Activated naive CD4-positive, alpha-beta T cell treated with anti-CD3 and anti-CD28 coated beads, Interleukin-2, amount 10 ng/mL, durations not matched to agents 7 days and 5 days (primary cell): Measurements from ENCODE around the gene PINK1.
A peak's percentile ranks its signal among the peaks of the same experiment; 100 is the strongest.

Experiments used
- CTCF ChIA-PET: fragments of 350-600 bp; sonication (Branson Sonifier 250); formaldehyde crosslinking; loops from one replicate; lab custom pipeline; 2021; ENCODE audit warnings: antibody characterized with exemption; lab: Charles Lee
- DNase-seq: peaks from one replicate; pipeline ENCODE4 v3.0.0-alpha.2; 2020
- H3K27ac Mint-ChIP-seq: one replicate; pipeline ENCODE4 v1.8.0; 2021; ENCODE audit warnings: mild to moderate bottlenecking, moderate library complexity, mixed read lengths
- H3K27me3 Mint-ChIP-seq: one replicate; pipeline ENCODE4 v1.8.0; 2021; ENCODE audit warnings: mild to moderate bottlenecking, mixed read lengths
- H3K36me3 Mint-ChIP-seq: one replicate; pipeline ENCODE4 v1.8.0; 2021; ENCODE audit warnings: mixed read lengths
- H3K4me1 Mint-ChIP-seq: one replicate; pipeline ENCODE4 v1.8.0; 2021; ENCODE audit warnings: mixed read lengths
- H3K4me3 Mint-ChIP-seq: one replicate; pipeline ENCODE4 v1.8.0; 2021; ENCODE audit warnings: mild to moderate bottlenecking, moderate library complexity, mixed read lengths
- H3K9me3 Mint-ChIP-seq: one replicate; pipeline ENCODE4 v1.8.0; 2021; ENCODE audit warnings: mixed read lengths

The PINK1 gene

DNA sequence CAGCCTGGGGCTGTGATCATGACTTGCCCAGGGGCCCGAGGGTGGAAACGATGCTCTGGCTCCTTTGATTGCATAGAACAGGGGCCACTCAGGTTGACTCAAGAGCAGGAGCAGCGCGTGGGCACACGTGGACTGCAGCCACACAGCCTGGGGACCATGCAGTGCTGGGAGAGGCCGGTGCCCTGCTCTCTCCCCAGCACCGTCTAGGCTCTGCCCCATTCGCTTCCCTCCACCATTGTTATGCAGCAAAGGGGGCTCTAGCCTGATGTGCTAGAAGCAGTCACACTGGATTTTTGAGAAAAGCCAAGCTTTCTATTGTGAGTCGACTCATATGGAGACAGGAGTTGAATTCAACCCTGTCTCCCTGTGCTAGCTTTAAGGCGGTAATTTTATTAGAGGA, 8.7 kb downstream of the PINK1 start:
- CTCF ChIA-PET: interaction anchor here (0.6 to 2.1 kb wide), 4 partner anchors 10 to 375 kb away, joined by 4 to 8 read pairs (median 4); partner anchors contain the start of gene PINK1
- no peaks in the 10 kb centered on the region for H3K9me3 Mint-ChIP-seq
- no peaks in the 10 kb centered on the region for H3K36me3 Mint-ChIP-seq

DNA sequence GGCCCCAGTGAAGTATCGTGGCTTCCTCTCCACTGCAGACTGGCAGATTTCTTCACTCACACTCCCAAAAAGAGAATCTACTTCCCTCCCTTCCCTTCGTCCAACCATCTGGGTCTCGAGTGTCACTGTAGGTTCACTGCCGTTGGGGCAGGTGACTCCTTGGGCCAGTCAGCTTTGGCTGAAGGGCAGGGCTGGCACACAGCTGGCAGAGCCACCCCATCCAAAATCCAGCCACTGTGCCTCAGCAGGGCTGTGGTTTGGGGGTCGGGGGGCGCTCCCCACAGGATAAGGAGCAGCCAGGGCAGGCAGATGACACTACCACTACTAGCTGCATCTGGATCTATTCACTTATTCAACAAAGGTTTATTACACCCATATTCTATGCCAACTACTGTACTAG, 9.8 kb downstream of the PINK1 start:
- Mint-ChIP-seq H3K27ac (no peak overlapping the region), H3K4me1 (no peaks in the 10 kb centered on the region), H3K36me3 (no peaks in the 10 kb centered on the region), H3K4me3 (no peak overlapping the region), H3K27me3 (no peaks in the 10 kb centered on the region), H3K9me3 (no peaks in the 10 kb centered on the region)
- DNase-seq: no peak
- CTCF ChIA-PET: interaction anchor here (1.0 to 1.3 kb wide), 2 partner anchors 10 to 68 kb away, joined by 3 to 4 read pairs; no protein-coding TSS in a partner anchor

More for the DNA sequence above, 8.7 kb downstream of the PINK1 start:
- Mint-ChIP-seq H3K27ac (no peak overlapping the region), H3K4me1 (no peaks in the 10 kb centered on the region), H3K4me3 (no peak overlapping the region), H3K27me3 (no peaks in the 10 kb centered on the region)
- no peak for DNase-seq

- H3K27ac Mint-ChIP-seq: no peak overlapping the region
- CTCF ChIA-PET: no interaction called here
- H3K9me3 Mint-ChIP-seq: no peaks in the 10 kb centered on the region
- no peaks in the 10 kb centered on the region for H3K27me3 Mint-ChIP-seq
- no peak for DNase-seq
- H3K4me3 Mint-ChIP-seq: no peak overlapping the region
- peaks cover 6% of the 10 kb centered on the region for H3K36me3 Mint-ChIP-seq
- no peaks in the 10 kb centered on the region for H3K4me1 Mint-ChIP-seq
Measured at GRCh38 chr1:20644416-20644815, 11.2 kb downstream of the PINK1 start.

- H3K36me3 Mint-ChIP-seq: peaks cover 15% of the 10 kb centered on the region
- CTCF ChIA-PET: interaction anchor here (0.6 to 1.7 kb wide), 3 partner anchors 13 to 531 kb away, joined by 3 to 4 read pairs (median 3); no protein-coding TSS in a partner anchor
Measured at GRCh38 chr1:20645414-20645813, 12.2 kb downstream of the PINK1 start.

DNA sequence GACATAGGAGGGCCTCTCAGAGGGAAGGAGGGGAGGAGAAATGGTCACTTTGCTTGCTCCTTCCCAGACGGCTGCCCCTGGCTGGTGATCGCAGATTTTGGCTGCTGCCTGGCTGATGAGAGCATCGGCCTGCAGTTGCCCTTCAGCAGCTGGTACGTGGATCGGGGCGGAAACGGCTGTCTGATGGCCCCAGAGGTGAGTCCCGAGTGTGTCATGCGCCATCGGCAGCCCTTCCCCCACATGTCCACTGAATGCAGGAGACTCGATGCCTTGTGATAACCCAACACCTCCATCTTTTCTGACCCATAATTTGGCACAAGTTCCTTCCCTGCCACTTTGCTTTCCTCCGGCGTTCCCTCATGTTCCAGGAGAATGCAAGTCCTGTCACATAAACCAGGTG, 15.2 kb downstream of the PINK1 start:
- Mint-ChIP-seq H3K27ac (no peak overlapping the region), H3K4me1 (no peaks in the 10 kb centered on the region), H3K36me3 (peaks cover 34% of the 10 kb centered on the region), H3K4me3 (no peak overlapping the region), H3K27me3 (no peaks in the 10 kb centered on the region), H3K9me3 (no peaks in the 10 kb centered on the region)
- DNase-seq: no peak
- CTCF ChIA-PET: interaction anchor here (1.2 kb wide), 1 partner anchor 9 kb away, joined by 4 read pairs; no protein-coding TSS in a partner anchor

More at GRCh38 chr1:20645414-20645813, 12.2 kb downstream of the PINK1 start:
- H3K27me3 Mint-ChIP-seq: no peaks in the 10 kb centered on the region
- DNase-seq: no peak
- H3K27ac Mint-ChIP-seq: no peak overlapping the region
- H3K4me3 Mint-ChIP-seq: no peak overlapping the region
- H3K9me3 Mint-ChIP-seq: no peaks in the 10 kb centered on the region
- H3K4me1 Mint-ChIP-seq: no peaks in the 10 kb centered on the region

- Mint-ChIP-seq H3K9me3 (no peaks in the 10 kb centered on the region), H3K27me3 (no peaks in the 10 kb centered on the region), H3K4me1 (no peaks in the 10 kb centered on the region), H3K4me3 (no peak overlapping the region), H3K27ac (no peak overlapping the region), H3K36me3 (peaks cover 38% of the 10 kb centered on the region)
- DNase-seq: no peak
- CTCF ChIA-PET: no interaction called here
Measured at GRCh38 chr1:20648946-20649345, 15.7 kb downstream of the PINK1 start.

GRCh38 chr1:20652300-20652699, 19.0 kb downstream of the PINK1 start:
- Mint-ChIP-seq H3K27ac (no peak overlapping the region), H3K27me3 (no peaks in the 10 kb centered on the region), H3K9me3 (no peaks in the 10 kb centered on the region), H3K4me1 (peaks cover 9% of the 10 kb centered on the region), H3K4me3 (no peak overlapping the region), H3K36me3 (peaks cover 65% of the 10 kb centered on the region)
- DNase-seq: no peak
- CTCF ChIA-PET: no interaction called here

- H3K9me3 Mint-ChIP-seq: no peaks in the 10 kb centered on the region
- no peak overlapping the region for H3K4me3 Mint-ChIP-seq
- H3K27ac Mint-ChIP-seq: no peak overlapping the region
- DNase-seq: no peak
- CTCF ChIA-PET: interaction anchor here (0.9 kb wide), 1 partner anchor 42 kb away, joined by 3 read pairs; no protein-coding TSS in a partner anchor
- no peaks in the 10 kb centered on the region for H3K27me3 Mint-ChIP-seq
- H3K36me3 Mint-ChIP-seq: peaks cover 68% of the 10 kb centered on the region
- peaks cover 22% of the 10 kb centered on the region for H3K4me1 Mint-ChIP-seq
Measured at GRCh38 chr1:20654104-20654690, 20.9 kb downstream of the PINK1 start.

- CTCF ChIA-PET: no interaction called here
Measured at GRCh38 chr1:20657024-20657423, 23.8 kb downstream of the PINK1 start.

GRCh38 chr1:20658166-20658915, 25.1 kb downstream of the PINK1 start:
- no peak for DNase-seq
- CTCF ChIA-PET: no interaction called here
- Mint-ChIP-seq H3K4me3 (no peak overlapping the region), H3K4me1 (peaks cover 51% of the 10 kb centered on the region), H3K9me3 (no peaks in the 10 kb centered on the region), H3K27ac (peak overlapping the region; percentile 67), H3K36me3 (peaks cover 57% of the 10 kb centered on the region), H3K27me3 (no peaks in the 10 kb centered on the region)

More at GRCh38 chr1:20657024-20657423, 23.8 kb downstream of the PINK1 start:
- Mint-ChIP-seq H3K27me3 (no peaks in the 10 kb centered on the region), H3K4me1 (peaks cover 43% of the 10 kb centered on the region), H3K9me3 (no peaks in the 10 kb centered on the region), H3K4me3 (no peak overlapping the region), H3K27ac (no peak overlapping the region), H3K36me3 (peaks cover 68% of the 10 kb centered on the region)
- no peak for DNase-seq

GRCh38 chr1:20660363-20660762, 27.1 kb downstream of the PINK1 start:
- Mint-ChIP-seq H3K27me3 (peaks cover 3% of the 10 kb centered on the region), H3K4me3 (peak overlapping the region; percentile 100), H3K27ac (peak overlapping the region; percentile 97), H3K4me1 (peaks cover 51% of the 10 kb centered on the region), H3K9me3 (no peaks in the 10 kb centered on the region), H3K36me3 (peaks cover 43% of the 10 kb centered on the region)
- CTCF ChIA-PET: interaction anchor here (1.8 kb wide), 1 partner anchor 26 kb away, joined by 8 read pairs; the partner anchor contains the start of gene PINK1
- DNase-seq: no peak

- no peak for DNase-seq
- CTCF ChIA-PET: interaction anchor here (0.9 to 1.8 kb wide), 2 partner anchors 27 to 28 kb away, joined by 3 to 8 read pairs; partner anchors contain the start of gene PINK1
- Mint-ChIP-seq H3K27ac (peak overlapping the region; percentile 97), H3K9me3 (no peaks in the 10 kb centered on the region), H3K4me3 (peak overlapping the region; percentile 100), H3K4me1 (peaks cover 56% of the 10 kb centered on the region), H3K36me3 (peaks cover 38% of the 10 kb centered on the region), H3K27me3 (peaks cover 3% of the 10 kb centered on the region)
Measured at GRCh38 chr1:20660847-20661206, 27.6 kb downstream of the PINK1 start.

DNA sequence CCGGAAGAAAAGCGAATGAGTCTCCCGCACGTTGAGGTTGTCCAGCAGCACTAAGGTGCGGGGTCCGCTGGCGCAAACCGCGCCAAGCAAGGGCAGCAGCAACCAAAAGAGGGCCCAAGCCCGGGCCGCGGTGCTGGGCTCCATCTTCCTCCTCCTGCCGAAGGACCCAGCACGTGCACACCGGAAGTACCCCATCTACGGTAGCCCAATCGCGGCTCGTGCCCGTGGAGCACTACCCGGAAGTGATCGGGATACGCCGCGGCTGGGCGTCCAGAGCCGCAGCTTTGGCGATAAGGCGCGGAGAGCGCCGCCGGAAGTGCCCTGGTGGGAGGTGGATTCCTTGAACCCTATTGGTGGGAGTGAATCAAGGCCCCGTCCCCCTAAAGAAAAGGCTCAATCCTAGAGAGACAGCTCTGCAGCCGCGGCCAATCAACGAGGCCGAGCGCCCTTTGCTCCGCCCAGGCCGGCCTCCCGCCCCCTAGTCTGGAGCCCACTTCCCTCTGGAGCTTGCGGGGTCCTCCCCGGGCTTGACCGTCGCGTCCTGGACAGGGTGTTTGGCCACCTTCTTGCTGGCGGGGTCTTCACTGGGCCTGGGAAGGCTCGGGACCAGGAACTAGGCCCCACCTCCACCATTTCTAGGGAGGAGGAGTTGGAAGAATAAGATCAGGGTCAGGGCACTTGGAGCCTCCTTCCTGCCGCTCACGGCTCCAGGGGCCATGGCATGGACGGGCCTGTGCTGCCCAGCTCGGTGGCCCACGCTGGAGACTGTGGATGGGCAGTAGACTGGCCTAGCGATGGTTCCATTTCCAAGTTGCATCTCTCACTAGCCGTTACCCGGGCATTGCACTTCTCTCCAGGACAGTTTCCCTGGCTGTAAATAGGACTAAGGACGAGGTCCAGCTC, 28.2 kb downstream of the PINK1 start, which contains the start of gene DDOST:
Gene DDOST, minus strand, starts transcription at position 163 of the 903 bp plus-strand sequence. Its CDS starts 19 bp downstream, at position 144.
- peak within 1 kb of the TSS; percentile 97 for H3K27ac Mint-ChIP-seq
- peak within 1 kb of the TSS; percentile 100 for H3K4me3 Mint-ChIP-seq
- H3K36me3 Mint-ChIP-seq: peaks cover 33% of the 10 kb centered on the region
- H3K27me3 Mint-ChIP-seq: peaks cover 3% of the 10 kb centered on the region
- peak; percentile 98 for DNase-seq
- CTCF ChIA-PET: interaction anchor here (0.9 to 1.8 kb wide), 3 partner anchors 21 to 29 kb away, joined by 3 to 8 read pairs (median 3); partner anchors contain the start of gene PINK1
- H3K4me1 Mint-ChIP-seq: peaks cover 55% of the 10 kb centered on the region
- H3K9me3 Mint-ChIP-seq: no peaks in the 10 kb centered on the region
